HL-60 (cell line): ENCODE data around the gene ARFGAP1.

Experiments
- CTCF ChIP-seq: IDR thresholded peaks from one replicate; pipeline ENCODE4 v1.5.1; 2011; ENCODE audit warnings: low read length, control low read depth, inconsistent platforms; ENCODE audit not compliant: insufficient read depth
- GABPA ChIP-seq: IDR thresholded peaks from 2 replicates; pipeline ENCODE4 v1.6.1; 2012; ENCODE audit warnings: low read depth
- POLR2AphosphoS5 ChIP-seq: IDR thresholded peaks from 2 replicates; pipeline ENCODE4 v1.6.1; 2012; ENCODE audit warnings: low read depth
- REST ChIP-seq: IDR thresholded peaks from 2 replicates; pipeline ENCODE4 v1.6.1; 2012; ENCODE audit warnings: low read depth; ENCODE audit not compliant: insufficient replicate concordance
- SPI1 ChIP-seq: IDR thresholded peaks from 2 replicates; pipeline ENCODE4 v1.6.1; 2012; ENCODE audit warnings: low read depth, mild to moderate bottlenecking, borderline replicate concordance

GRCh38 chr20:63312690-63313348 lies 40.2 kb downstream of the ARFGAP1 start:
- TF ChIP-seq CTCF, result no peak
- TF ChIP-seq REST, result no peak
- TF ChIP-seq POLR2AphosphoS5, result no peak
- no peak for TF ChIP-seq SPI1
- TF ChIP-seq GABPA, result no peak
